Coronary artery (tissue), 2 donors: ENCODE data around the gene SULT6B1.
"Not testable (repeated sequence)": the region's sequence is repeated elsewhere in the genome, so short reads cannot be mapped to it uniquely, and the experiment has no call there.

Experiments used
- DNase-seq: peaks from one replicate; pipeline ENCODE4 v3.0.0-alpha.2; 2017; ENCODE audit warnings: low spot score
- H3K27ac ChIP-seq, 2 donors: fragments of 200-600 bp; sonication (generic); one replicate each; pipeline ENCODE4 v1.5.1; 2016 to 2019
- H3K4me3 ChIP-seq: fragments of 200-600 bp; sonication (generic); 2 replicates; pipeline ENCODE4 v1.5.1; 2016; ENCODE audit warnings: mild to moderate bottlenecking, moderate library complexity
- TF ChIP-seq, protein P1 (sequence below): fragments of 200-600 bp; sonication (generic); IDR thresholded peaks from one replicate; pipeline ENCODE4 v1.5.1; 2019; ENCODE audit warnings: antibody characterized with exemption

The SULT6B1 gene, protein sequence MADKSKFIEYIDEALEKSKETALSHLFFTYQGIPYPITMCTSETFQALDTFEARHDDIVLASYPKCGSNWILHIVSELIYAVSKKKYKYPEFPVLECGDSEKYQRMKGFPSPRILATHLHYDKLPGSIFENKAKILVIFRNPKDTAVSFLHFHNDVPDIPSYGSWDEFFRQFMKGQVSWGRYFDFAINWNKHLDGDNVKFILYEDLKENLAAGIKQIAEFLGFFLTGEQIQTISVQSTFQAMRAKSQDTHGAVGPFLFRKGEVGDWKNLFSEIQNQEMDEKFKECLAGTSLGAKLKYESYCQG

DNA sequence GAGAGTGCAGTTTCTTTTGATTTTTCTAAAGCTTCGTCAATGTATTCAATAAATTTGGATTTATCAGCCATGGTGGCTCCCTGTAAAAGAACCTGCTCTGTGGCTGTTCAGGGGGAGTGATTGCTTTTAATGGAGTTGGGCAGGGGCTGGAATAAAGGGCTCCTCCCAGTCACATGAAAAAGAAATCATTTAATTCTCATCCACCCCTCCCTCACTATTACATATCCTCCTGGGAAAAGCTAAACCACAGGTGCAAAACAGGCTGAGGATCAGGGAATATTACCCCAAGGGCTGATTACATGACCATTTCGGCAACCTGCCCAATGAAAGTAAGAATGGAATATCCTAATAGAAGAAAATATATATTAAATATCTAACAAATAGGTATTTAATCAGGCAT, at the start of gene SULT6B1:
SULT6B1 (minus strand) TSS at position 101 of the 400 bp plus-strand sequence; CDS start at position 71, 30 bp downstream.
- Histone ChIP-seq H3K27ac (no peak within 1 kb of the TSS), H3K4me3 (no peak within 1 kb of the TSS)
- TF ChIP-seq, protein P1, sequence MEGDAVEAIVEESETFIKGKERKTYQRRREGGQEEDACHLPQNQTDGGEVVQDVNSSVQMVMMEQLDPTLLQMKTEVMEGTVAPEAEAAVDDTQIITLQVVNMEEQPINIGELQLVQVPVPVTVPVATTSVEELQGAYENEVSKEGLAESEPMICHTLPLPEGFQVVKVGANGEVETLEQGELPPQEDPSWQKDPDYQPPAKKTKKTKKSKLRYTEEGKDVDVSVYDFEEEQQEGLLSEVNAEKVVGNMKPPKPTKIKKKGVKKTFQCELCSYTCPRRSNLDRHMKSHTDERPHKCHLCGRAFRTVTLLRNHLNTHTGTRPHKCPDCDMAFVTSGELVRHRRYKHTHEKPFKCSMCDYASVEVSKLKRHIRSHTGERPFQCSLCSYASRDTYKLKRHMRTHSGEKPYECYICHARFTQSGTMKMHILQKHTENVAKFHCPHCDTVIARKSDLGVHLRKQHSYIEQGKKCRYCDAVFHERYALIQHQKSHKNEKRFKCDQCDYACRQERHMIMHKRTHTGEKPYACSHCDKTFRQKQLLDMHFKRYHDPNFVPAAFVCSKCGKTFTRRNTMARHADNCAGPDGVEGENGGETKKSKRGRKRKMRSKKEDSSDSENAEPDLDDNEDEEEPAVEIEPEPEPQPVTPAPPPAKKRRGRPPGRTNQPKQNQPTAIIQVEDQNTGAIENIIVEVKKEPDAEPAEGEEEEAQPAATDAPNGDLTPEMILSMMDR, result no peak
- no peak for DNase-seq

DNA sequence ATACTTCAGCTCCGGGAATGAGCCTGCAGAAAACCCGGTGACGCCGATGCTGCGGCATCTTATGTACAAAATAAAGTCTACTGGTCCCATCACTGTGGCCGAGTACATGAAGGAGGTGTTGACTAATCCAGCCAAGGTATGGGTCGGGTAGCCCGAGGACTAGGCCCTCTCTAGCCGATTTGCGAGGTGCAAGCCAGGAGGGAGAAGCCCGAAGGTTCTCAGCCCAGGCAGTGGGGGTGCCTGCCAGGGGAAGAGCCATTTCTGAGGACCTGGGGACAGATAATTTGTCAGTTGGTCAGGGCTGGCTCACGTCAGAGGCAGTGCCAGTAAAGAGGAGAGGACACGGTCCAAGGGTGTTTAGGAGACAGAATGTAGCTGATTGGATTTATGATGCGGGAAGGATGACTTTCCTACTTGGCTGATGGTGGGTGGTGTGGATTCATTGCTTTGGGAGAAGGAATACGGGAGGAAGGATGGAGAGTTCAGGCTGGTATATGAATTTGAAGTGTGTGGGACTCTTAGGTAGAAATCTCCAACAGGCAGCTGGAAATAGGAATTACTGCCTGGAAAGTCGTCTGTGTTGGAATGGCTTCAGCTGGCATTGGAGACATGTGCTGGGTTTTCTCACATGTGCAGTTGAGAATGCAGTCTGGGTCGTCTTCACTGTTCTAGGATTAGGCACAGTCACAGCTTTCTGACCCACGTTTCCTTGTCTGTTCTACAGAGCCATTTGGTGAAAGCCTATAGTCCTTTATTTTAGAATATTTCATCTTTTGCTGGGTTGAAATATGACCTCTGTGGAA, 43.9 kb upstream of the SULT6B1 start:
- Histone ChIP-seq H3K27ac (peak overlapping the region; percentile 89 to 92), H3K4me3 (peak overlapping the region; percentile 80)
- DNase-seq, result no peak
- TF ChIP-seq, protein P1, result no peak

DNA sequence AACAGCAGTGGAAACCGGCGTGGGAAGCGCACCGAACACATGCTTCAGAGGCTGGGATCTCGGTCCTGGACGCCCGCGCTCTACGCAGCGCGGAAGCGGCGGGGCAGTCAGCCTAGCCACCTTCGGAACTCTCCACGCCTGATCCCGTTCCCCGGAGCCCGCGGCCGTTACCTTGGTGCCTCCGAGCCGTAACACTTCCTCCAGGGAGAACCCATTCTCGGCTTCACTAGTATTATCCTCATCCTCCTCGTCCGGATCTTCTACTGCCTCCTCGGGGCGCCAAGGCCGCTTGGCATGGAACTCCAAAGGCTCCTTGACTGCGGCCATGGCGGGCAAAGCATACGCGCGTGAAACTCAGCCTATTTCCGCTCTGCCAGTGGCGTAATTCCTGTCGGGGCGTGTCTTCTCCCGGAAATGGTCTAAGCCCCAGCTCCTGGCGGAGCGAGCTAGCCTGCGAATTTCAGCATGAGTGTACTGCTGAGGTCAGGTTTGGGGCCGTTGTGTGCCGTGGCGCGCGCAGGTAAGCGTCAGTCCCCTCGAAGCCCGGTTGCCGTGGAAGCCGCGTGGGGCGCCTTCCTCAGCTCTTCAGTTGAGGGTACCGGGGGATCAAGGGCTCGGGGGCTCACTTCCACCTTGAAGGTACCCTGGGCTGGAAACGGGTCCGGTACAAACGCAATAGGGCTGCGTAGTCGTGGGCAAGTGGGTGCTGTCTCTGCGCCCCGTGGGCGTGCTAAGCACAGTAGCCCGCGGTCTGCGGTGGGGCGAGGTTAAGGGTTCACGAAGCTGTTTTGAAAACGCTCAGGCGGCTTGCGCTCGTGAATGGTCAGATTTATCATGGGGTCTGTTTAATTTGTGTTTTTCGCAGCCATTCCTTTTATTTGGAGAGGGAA, 43.0 kb upstream of the SULT6B1 start, which contains the start of the genes CEBPZ and NDUFAF7:
CEBPZ (minus strand) TSS at position 356 of the 890 bp plus-strand sequence; CDS start at position 327, 29 bp downstream.
NDUFAF7 (plus strand) TSS at position 418 of the 890 bp plus-strand sequence; CDS start at position 466, 48 bp downstream.
- DNase-seq, result peak; percentile 96
- TF ChIP-seq, protein P1, result no peak

DNA sequence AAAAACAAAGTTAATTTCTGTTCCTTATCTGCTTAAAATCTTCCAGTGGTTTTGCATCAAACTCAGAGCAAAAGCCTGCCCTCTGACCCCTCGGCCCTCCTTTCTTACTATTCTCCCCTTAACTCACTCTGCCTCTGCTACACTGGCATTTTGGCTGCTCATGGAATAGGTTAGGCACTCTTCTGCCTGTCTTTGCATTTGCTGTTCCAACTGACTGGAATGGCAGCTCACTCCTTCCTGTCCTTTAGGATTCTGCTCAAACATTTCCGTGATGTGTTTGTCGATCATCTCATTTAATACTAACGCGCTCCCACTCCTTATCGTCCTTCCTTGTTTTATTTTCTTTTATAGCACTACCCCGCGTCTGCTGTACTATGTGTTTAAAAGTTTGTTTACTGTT, 42.1 kb upstream of the SULT6B1 start:
- Histone ChIP-seq H3K27ac (peak overlapping the region in 1 of 2 donors; percentile 89), H3K4me3 (peak overlapping the region; percentile 80)
- TF ChIP-seq, protein P1, result no peak
- no peak for DNase-seq

More for the DNA sequence above, 43.0 kb upstream of the SULT6B1 start, which contains the start of the genes CEBPZ and NDUFAF7:
- peak within 1 kb of the TSS; percentile 89 to 92 for H3K27ac ChIP-seq
- H3K4me3 ChIP-seq, result peak within 1 kb of the TSS; percentile 80

DNA sequence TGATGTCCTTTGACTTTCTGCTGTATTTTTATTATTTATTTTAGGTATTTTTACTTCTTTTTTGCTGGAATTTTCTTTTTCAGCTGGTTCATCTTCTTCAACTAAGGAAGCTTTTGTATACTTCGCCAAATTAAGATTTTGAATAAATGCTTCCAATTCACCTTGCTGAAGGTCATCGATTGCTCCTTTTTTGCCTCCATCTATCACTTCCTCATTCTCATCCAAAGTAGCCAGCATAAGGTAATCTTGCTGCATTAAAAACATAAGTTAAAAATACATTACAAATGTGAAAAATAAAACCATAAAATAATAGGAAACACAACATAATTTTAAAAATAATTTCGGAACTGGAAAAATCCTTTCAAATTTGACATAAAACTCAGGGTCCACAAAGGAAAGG, 40.3 kb upstream of the SULT6B1 start:
- DNase-seq, result no peak
- no peak overlapping the region for H3K27ac ChIP-seq
- H3K4me3 ChIP-seq, result no peak overlapping the region
- TF ChIP-seq, protein P1, result no peak

DNA sequence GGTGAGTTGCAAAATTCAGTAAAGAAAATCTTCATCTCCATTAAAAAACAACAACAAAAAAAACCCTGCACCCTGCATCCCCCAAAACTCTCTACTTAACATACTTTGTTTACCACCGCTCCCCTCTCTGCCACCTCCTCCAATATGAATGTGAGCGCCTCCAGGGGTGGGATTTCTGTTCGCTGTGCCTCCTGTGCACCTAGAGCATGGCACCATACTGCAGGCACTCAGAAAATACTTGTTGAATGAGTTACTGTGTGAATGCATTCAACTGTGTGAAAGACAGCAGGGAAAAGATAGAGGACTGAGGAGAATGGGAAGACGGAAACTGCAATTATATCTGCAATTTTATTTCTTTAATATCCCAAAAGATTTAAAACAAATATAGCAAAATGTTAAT, 38.4 kb upstream of the SULT6B1 start:
- Histone ChIP-seq H3K27ac (no peak overlapping the region), H3K4me3 (no peak overlapping the region)
- TF ChIP-seq, protein P1, result no peak
- DNase-seq, result no peak

DNA sequence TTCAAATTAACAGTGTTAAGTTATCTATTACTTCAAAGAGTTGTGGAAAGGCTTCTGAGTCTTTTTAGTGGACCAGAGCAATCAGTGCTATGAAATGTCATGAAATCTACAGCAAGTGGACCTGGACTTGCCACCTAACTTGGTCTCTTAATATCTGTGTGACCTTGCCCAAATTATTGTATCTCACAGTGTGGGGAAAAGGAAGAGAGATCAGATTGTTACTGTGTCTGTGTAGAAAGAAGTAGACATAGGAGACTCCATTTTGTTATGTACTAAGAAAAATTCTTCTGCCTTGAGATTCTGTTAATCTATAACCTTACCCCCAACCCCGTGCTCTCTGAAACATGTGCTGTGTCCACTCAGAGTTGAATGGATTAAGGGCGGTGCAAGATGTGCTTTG, 36.7 kb upstream of the SULT6B1 start:
- not testable (repeated sequence) for H3K4me3 ChIP-seq, H3K27ac ChIP-seq, DNase-seq
